HepG2 (cell line): Measurements from ENCODE around the gene GRIP2. TPM values are rescaled to one million over a fixed set of nuclear protein-coding genes. Genes with fewer than 3 reads are reported as not detected.
A peak's percentile ranks its signal among the peaks of the same experiment; 100 is the strongest.

ENCODE experiments used
- ATAC-seq: fragments of 200-7000 bp; cut with Tn5 transposase; 3 replicates; pipeline ENCODE4 v1.9.1; 2020; ENCODE audit warnings: mild to moderate bottlenecking, moderate library complexity
- BruUV-seq: library from RNA; stranded (reverse); fragments of 400-500 nt; replicated peaks from 2 replicates; lab custom pipeline; 2021; lab: Mats Ljungman, UMichigan
- CTCF ChIA-PET: fragments of 300-600 bp; formaldehyde crosslinking; extraction: SDS; loops from one replicate; lab custom pipeline; 2021; ENCODE audit warnings: low total read pairs, inconsistent platforms, low intra/inter-chr PET ratio; lab: Yijun Ruan, JAX
- POLR2A ChIA-PET: fragments of 350-600 bp; sonication (Branson Sonifier 250); formaldehyde crosslinking; loops from one replicate; lab custom pipeline; 2020; ENCODE audit warnings: antibody characterized with exemption, inconsistent platforms; lab: Yijun Ruan, JAX
- DNase-seq: peaks from one replicate; pipeline ENCODE4 v3.0.0-alpha.2; 2015; ENCODE audit warnings: low spot score
- FAIRE-seq: peaks from 3 replicates; lab custom pipeline; 2011; peaks lifted over from hg19 to GRCh38; lab: Jason Lieb, UNC
- H2AFZ ChIP-seq: one replicate; pipeline ENCODE4 v1.6.1; 2011; ENCODE audit warnings: low read length, inconsistent platforms
- H3K27ac ChIP-seq: fragments of 300-600 bp; 3 replicates; pipeline ENCODE4 v1.8.0; 2011; ENCODE audit warnings: mixed run types, mild to moderate bottlenecking, mixed read lengths, low read length, inconsistent platforms; ENCODE audit not compliant: insufficient read depth; ENCODE audit errors: extremely low read length
- H3K27me3 ChIP-seq, 2 experiments: fragments of 200-600 bp in 1 of 2; 2 replicates in 1 of 2; 3 replicates in 1 of 2; pipeline versions ENCODE4 v1.6.0 to v1.8.0; 2011; ENCODE audit warnings: low read length in 2 of 2, mild to moderate bottlenecking in 2 of 2, moderate library complexity in 2 of 2, inconsistent platforms in 1 of 2; ENCODE audit not compliant: insufficient read depth in 2 of 2, control insufficient read depth in 1 of 2
- H3K36me3 ChIP-seq, 2 experiments: fragments of 200-600 bp in 1 of 2; replicated peaks in 1 of 2; 2 replicates in 1 of 2; 3 replicates in 1 of 2; pipeline versions ENCODE4 v1.5.1 to v1.8.0; 2011; ENCODE audit warnings: low read length in 2 of 2, inconsistent platforms in 1 of 2; ENCODE audit not compliant: insufficient read depth in 2 of 2, control insufficient read depth in 1 of 2
- H3K4me1 ChIP-seq: 2 replicates; pipeline ENCODE4 v1.5.1; 2012; ENCODE audit warnings: low read length, inconsistent platforms; ENCODE audit not compliant: insufficient read depth
- H3K4me2 ChIP-seq: 2 replicates; pipeline ENCODE4 v1.6.0; 2011; ENCODE audit warnings: low read depth, low read length, inconsistent platforms
- H3K4me3 ChIP-seq, 3 experiments: fragments of 200-600 bp in 1 of 3; sonication (generic), shearing (Covaris generic) in 1 of 3; replicated peaks in 1 of 3; 2 replicates each; pipeline ENCODE4 v1.5.1; 2011 to 2016; ENCODE audit warnings: low read length in 3 of 3, inconsistent platforms in 2 of 3, low read depth in 2 of 3, mild to moderate bottlenecking in 2 of 3, control low read depth in 1 of 3, mixed read lengths in 1 of 3; ENCODE audit not compliant: insufficient read depth in 1 of 3
- H3K79me2 ChIP-seq: one replicate; pipeline ENCODE4 v1.6.1; 2011; ENCODE audit warnings: low read length, inconsistent platforms; ENCODE audit not compliant: insufficient read depth
- H3K9ac ChIP-seq: 2 replicates; pipeline ENCODE4 v1.6.0; 2011; ENCODE audit warnings: mild to moderate bottlenecking, low read depth, low read length, inconsistent platforms; ENCODE audit not compliant: insufficient read depth
- H3K9me3 ChIP-seq: 2 replicates; pipeline ENCODE4 v1.5.1; 2012; ENCODE audit warnings: mild to moderate bottlenecking, low read length
- H4K20me1 ChIP-seq: 2 replicates; pipeline ENCODE4 v1.6.0; 2011; ENCODE audit warnings: inconsistent platforms, mild to moderate bottlenecking, low read length, moderate library complexity; ENCODE audit not compliant: insufficient read depth
- ATF7 ChIP-seq, 2 experiments: fragments of 450-650 bp in 1 of 2; sonication (generic) in 1 of 2; formaldehyde crosslinking in 1 of 2; IDR thresholded peaks; 2 replicates each; pipeline versions ENCODE4 v1.4.0 to v1.6.1; 2016 to 2020; ENCODE audit warnings: antibody characterized with exemption in 1 of 2, mild to moderate bottlenecking in 1 of 2, missing genetic modification reagents in 1 of 2
- ELF3 ChIP-seq: IDR thresholded peaks from 2 replicates; pipeline ENCODE4 v1.6.1; 2016; ENCODE audit warnings: missing genetic modification reagents, missing compliant biosample characterization
- KLF11 ChIP-seq: IDR thresholded peaks from 2 replicates; pipeline ENCODE4 v1.6.1; 2016; ENCODE audit warnings: missing compliant biosample characterization
- NFE2L1 ChIP-seq: sonication (generic); formaldehyde crosslinking; IDR thresholded peaks from 2 replicates; pipeline ENCODE4 v1.4.0; 2020; ENCODE audit warnings: missing genetic modification reagents, mild to moderate bottlenecking, borderline replicate concordance
- NFKB2 ChIP-seq: sonication (generic); formaldehyde crosslinking; IDR thresholded peaks from 2 replicates; pipeline ENCODE4 v1.4.0; 2020; ENCODE audit warnings: missing genetic modification reagents, borderline replicate concordance
- NFKBIZ ChIP-seq: IDR thresholded peaks from 2 replicates; pipeline ENCODE4 v1.6.1; 2018; ENCODE audit warnings: missing genetic modification reagents, missing compliant biosample characterization
- PITX1 ChIP-seq: sonication (generic); formaldehyde crosslinking; IDR thresholded peaks from 2 replicates; pipeline ENCODE4 v1.5.1; 2020; ENCODE audit warnings: mild to moderate bottlenecking, missing genetic modification reagents
- SALL2 ChIP-seq: sonication (generic); formaldehyde crosslinking; IDR thresholded peaks from 2 replicates; pipeline ENCODE4 v1.8.1; 2023; ENCODE audit warnings: mild to moderate bottlenecking, missing genetic modification reagents, inconsistent platforms
- SMARCE1 ChIP-seq: fragments of 450-650 bp; IDR thresholded peaks from 2 replicates; pipeline ENCODE4 v1.6.1; 2017; ENCODE audit warnings: borderline replicate concordance
- TBX3 ChIP-seq: fragments of 450-650 bp; IDR thresholded peaks from 2 replicates; pipeline ENCODE4 v1.6.1; 2017; ENCODE audit warnings: antibody characterized with exemption, mild to moderate bottlenecking, inconsistent platforms, borderline replicate concordance
- ZFP82 ChIP-seq: sonication (generic); formaldehyde crosslinking; IDR thresholded peaks from 2 replicates; pipeline ENCODE4 v1.5.1; 2020; ENCODE audit warnings: mild to moderate bottlenecking, missing genetic modification reagents, borderline replicate concordance
- ZFY ChIP-seq: sonication (generic); formaldehyde crosslinking; IDR thresholded peaks from 2 replicates; pipeline ENCODE4 v1.4.0; 2020; ENCODE audit warnings: missing genetic modification reagents
- ZNF709 ChIP-seq: sonication (generic); formaldehyde crosslinking; IDR thresholded peaks from 2 replicates; pipeline ENCODE4 v1.5.0; 2020; ENCODE audit warnings: mild to moderate bottlenecking, missing genetic modification reagents
- ZNF839 ChIP-seq: sonication (generic); formaldehyde crosslinking; IDR thresholded peaks from 2 replicates; pipeline ENCODE4 v1.4.0; 2020; ENCODE audit warnings: missing genetic modification reagents, mild to moderate bottlenecking, borderline replicate concordance
- WGBS: methylation state at CpG from one replicate; pipeline ENCODE4 v1.1.6; 2017; ENCODE audit warnings: low lambda C conversion rate; 5-methylcytosine and 5-hydroxymethylcytosine counted together
- in situ Hi-C: cut with HindIII; loops from 2 replicates; pipeline ENCODE4 v1.10.0; 2017; ENCODE audit warnings: low pct_unique_long_range_greater_than_20kb; ENCODE audit not compliant: extremely low pct_ligation_motif_present
- intact Hi-C: fragments of 100-400 bp; cut with micrococcal nuclease; formaldehyde crosslinking; loops from one replicate; pipeline ENCODE4 v1.10.0; 2022; ENCODE audit not compliant: unreplicated experiment
- polyA plus RNA-seq, 8 experiments: library from polyadenylated mRNA; depleted of rRNA in 3 of 8; stranded (reverse) in 7 of 8; unstranded in 1 of 8; fragments of >200 nt; fragmentation: Illumina TruSeq in 4 of 8; extraction: Trizol in 4 of 8; gene quantifications; 2 replicates each; pipeline versions ENCODE4 v1.2.1 to v1.2.3, GENCODE V29; 2011 to 2016; ENCODE audit warnings: low read depth in 4 of 8, missing spikeins in 1 of 8, mixed read lengths in 1 of 8; ENCODE audit not compliant: insufficient read depth in 1 of 8
- total RNA-seq, 5 experiments: library from RNA; depleted of rRNA; stranded (reverse); fragments of >200 nt; fragmentation: Illumina TruSeq; extraction: Trizol; gene quantifications; 2 replicates each; pipeline ENCODE4 v1.2.3, GENCODE V29; 2016; ENCODE audit warnings: low read depth in 1 of 5
- TF ChIP-seq, protein P1 (sequence below): sonication (generic); formaldehyde crosslinking; IDR thresholded peaks from 2 replicates; pipeline ENCODE4 v1.5.1; 2020; ENCODE audit warnings: mild to moderate bottlenecking, missing genetic modification reagents, borderline replicate concordance

The GRIP2 gene
- total and polyA plus RNA-seq, 2 of the 13 experiments (the other 11 are each of a cell fraction or from before 2014, with no cell fraction given), result 0.11 to 0.24 TPM

DNA sequence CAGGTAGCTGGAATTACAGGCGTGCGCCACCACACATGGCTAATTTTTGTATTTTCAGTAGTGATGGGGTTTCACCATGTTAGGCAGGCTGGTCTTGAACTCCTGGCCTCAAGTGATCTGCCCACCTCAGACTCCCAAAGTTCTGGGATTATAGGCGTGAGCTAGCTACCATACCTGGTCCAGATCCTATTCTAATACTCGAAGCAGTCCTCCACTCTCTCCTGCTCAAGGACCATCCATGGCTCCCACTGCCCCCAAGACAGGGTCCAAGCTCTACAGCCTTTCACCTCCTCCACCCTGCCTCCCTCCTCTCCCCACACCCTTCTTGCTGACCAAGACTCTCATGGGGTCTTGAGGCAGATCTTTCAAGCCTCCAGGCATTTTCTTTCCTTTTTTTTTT is 12.6 kb upstream of the GRIP2 start:
- in situ Hi-C loops, result no loop called here
- intact Hi-C loops, result no loop called here
- ChIA-PET CTCF (no interaction called here), POLR2A (no interaction called here)
- Histone ChIP-seq H3K79me2 (no peaks in the 10 kb centered on the region), H3K4me3 (no peak overlapping the region), H3K27ac (no peak overlapping the region), H3K4me2 (no peak overlapping the region), H3K36me3 (no peaks in the 10 kb centered on the region), H3K9me3 (no peaks in the 10 kb centered on the region), H4K20me1 (no peaks in the 10 kb centered on the region; the same call in 1 of the 2 replicates), H3K9ac (no peak overlapping the region), H3K27me3 (peaks cover 3 to 32% of the 10 kb centered on the region in 2 experiments; a peak in 4 of 5 replicates), H2AFZ (no peak overlapping the region), H3K4me1 (peaks cover 16% of the 10 kb centered on the region)
- WGBS, result 53% methylated on average over 4 of the region's 4 CpGs
- BruUV-seq, result no TSS peak
- TF ChIP-seq NFKB2 (no peak), ZFY (no peak), SALL2 (CRISPR knock-in tag) (no peak), NFE2L1 (CRISPR knock-in tag) (no peak), TBX3 (no peak), ZNF839 (CRISPR knock-in tag) (no peak), PITX1 (CRISPR knock-in tag) (no peak)
- ATAC-seq, result no peak
- DNase-seq, result no peak
- no peak for FAIRE-seq

GRCh38 chr3:14552041-14552648 is 12.0 kb upstream of the GRIP2 start:
- FAIRE-seq (no peak), DNase-seq (no peak), ATAC-seq (no peak)
- intact Hi-C loops, result no loop called here
- WGBS, result 28% methylated on average over 7 of the region's 8 CpGs
- Histone ChIP-seq H3K9ac (no peak overlapping the region), H3K36me3 (no peaks in the 10 kb centered on the region), H3K9me3 (no peaks in the 10 kb centered on the region), H3K4me2 (no peak overlapping the region), H3K4me1 (peaks cover 19% of the 10 kb centered on the region), H3K27ac (no peak overlapping the region), H3K79me2 (no peaks in the 10 kb centered on the region), H3K4me3 (no peak overlapping the region), H4K20me1 (no peaks in the 10 kb centered on the region; the same call in 1 of the 2 replicates), H3K27me3 (peaks cover 3 to 26% of the 10 kb centered on the region in 2 experiments; a peak in 3 of 5 replicates), H2AFZ (no peak overlapping the region)
- ChIA-PET POLR2A (no interaction called here), CTCF (no interaction called here)
- no TSS peak for BruUV-seq
- in situ Hi-C loops, result no loop called here
- TF ChIP-seq ZNF709 (CRISPR knock-in tag), result no peak
- TF ChIP-seq ELF3 (CRISPR knock-in tag), result no peak
- TF ChIP-seq ATF7 (IDR thresholded peaks at IDR 0.05), result peak; percentile 92
- TF ChIP-seq ATF7 (CRISPR knock-in tag; IDR thresholded peaks at IDR 0.05), result no peak
- no peak for TF ChIP-seq NFKBIZ (CRISPR knock-in tag)
- TF ChIP-seq SMARCE1, result no peak
- no peak for TF ChIP-seq ZFP82 (CRISPR knock-in tag)
- no peak for TF ChIP-seq KLF11 (CRISPR knock-in tag)
- TF ChIP-seq, protein P1, sequence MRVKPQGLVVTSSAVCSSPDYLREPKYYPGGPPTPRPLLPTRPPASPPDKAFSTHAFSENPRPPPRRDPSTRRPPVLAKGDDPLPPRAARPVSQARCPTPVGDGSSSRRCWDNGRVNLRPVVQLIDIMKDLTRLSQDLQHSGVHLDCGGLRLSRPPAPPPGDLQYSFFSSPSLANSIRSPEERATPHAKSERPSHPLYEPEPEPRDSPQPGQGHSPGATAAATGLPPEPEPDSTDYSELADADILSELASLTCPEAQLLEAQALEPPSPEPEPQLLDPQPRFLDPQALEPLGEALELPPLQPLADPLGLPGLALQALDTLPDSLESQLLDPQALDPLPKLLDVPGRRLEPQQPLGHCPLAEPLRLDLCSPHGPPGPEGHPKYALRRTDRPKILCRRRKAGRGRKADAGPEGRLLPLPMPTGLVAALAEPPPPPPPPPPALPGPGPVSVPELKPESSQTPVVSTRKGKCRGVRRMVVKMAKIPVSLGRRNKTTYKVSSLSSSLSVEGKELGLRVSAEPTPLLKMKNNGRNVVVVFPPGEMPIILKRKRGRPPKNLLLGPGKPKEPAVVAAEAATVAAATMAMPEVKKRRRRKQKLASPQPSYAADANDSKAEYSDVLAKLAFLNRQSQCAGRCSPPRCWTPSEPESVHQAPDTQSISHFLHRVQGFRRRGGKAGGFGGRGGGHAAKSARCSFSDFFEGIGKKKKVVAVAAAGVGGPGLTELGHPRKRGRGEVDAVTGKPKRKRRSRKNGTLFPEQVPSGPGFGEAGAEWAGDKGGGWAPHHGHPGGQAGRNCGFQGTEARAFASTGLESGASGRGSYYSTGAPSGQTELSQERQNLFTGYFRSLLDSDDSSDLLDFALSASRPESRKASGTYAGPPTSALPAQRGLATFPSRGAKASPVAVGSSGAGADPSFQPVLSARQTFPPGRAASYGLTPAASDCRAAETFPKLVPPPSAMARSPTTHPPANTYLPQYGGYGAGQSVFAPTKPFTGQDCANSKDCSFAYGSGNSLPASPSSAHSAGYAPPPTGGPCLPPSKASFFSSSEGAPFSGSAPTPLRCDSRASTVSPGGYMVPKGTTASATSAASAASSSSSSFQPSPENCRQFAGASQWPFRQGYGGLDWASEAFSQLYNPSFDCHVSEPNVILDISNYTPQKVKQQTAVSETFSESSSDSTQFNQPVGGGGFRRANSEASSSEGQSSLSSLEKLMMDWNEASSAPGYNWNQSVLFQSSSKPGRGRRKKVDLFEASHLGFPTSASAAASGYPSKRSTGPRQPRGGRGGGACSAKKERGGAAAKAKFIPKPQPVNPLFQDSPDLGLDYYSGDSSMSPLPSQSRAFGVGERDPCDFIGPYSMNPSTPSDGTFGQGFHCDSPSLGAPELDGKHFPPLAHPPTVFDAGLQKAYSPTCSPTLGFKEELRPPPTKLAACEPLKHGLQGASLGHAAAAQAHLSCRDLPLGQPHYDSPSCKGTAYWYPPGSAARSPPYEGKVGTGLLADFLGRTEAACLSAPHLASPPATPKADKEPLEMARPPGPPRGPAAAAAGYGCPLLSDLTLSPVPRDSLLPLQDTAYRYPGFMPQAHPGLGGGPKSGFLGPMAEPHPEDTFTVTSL (CRISPR knock-in tag), result no peak
